ENCODE measurements around the gene CKMT1A. TPM values are rescaled to one million over a fixed set of nuclear protein-coding genes. Genes with fewer than 3 reads are reported as not detected.

The CKMT1A gene
- polyA plus RNA-seq, 1 donor, result 2.5 TPM

GRCh38 chr15:43746903-43747309 is 53.2 kb downstream of the CKMT1A start:
- DNase-seq, result peak; percentile 17

GRCh38 chr15:43748376-43748775 is 54.7 kb downstream of the CKMT1A start:
- no peak for DNase-seq

Other genes starting within 250 kb of the CKMT1A start
- 110 TPM for gene TP53BP1, start 200.7 kb upstream of the CKMT1A start, polyA plus RNA-seq (ENCODE audit: insufficient read length)
- 9.3 TPM for gene MAP1A, start 176.3 kb upstream of the CKMT1A start, polyA plus RNA-seq (ENCODE audit: insufficient read length)
- gene PPIP5K1, start 103.7 kb upstream of the CKMT1A start, polyA plus RNA-seq (ENCODE audit: insufficient read length), result 37.2 TPM
- gene CKMT1B, start 99.8 kb upstream of the CKMT1A start, polyA plus RNA-seq (ENCODE audit: insufficient read length), result 3.4 TPM
- gene STRC, start 75.1 kb upstream of the CKMT1A start, polyA plus RNA-seq (ENCODE audit: insufficient read length), result 1.8 TPM
- gene CATSPER2, start 45.0 kb upstream of the CKMT1A start, polyA plus RNA-seq (ENCODE audit: insufficient read length), result 11.9 TPM
- 569 TPM for gene PDIA3, start 52.6 kb downstream of the CKMT1A start, polyA plus RNA-seq (ENCODE audit: insufficient read length)
- gene ELL3, start 83.1 kb downstream of the CKMT1A start, polyA plus RNA-seq (ENCODE audit: insufficient read length), result 4.6 TPM
- 529 TPM for gene SERF2, start 98.5 kb downstream of the CKMT1A start, polyA plus RNA-seq (ENCODE audit: insufficient read length)
- gene SERINC4, start 106.4 kb downstream of the CKMT1A start, polyA plus RNA-seq (ENCODE audit: insufficient read length), result not detected
- gene HYPK, start 106.7 kb downstream of the CKMT1A start, polyA plus RNA-seq (ENCODE audit: insufficient read length), result 21.6 TPM
- 65.8 TPM for gene MFAP1, start 130.8 kb downstream of the CKMT1A start, polyA plus RNA-seq (ENCODE audit: insufficient read length)
- 20.4 TPM for gene WDR76, start 133.1 kb downstream of the CKMT1A start, polyA plus RNA-seq (ENCODE audit: insufficient read length)